Embryonic facial prominence (tissue), 1 donor: ENCODE data around the gene EFNA4.

Source experiments
- DNase-seq: peaks from one replicate; pipeline ENCODE4 v3.0.0-alpha.2; 2016; ENCODE audit errors: extremely low spot score

Gene EFNA4

DNA sequence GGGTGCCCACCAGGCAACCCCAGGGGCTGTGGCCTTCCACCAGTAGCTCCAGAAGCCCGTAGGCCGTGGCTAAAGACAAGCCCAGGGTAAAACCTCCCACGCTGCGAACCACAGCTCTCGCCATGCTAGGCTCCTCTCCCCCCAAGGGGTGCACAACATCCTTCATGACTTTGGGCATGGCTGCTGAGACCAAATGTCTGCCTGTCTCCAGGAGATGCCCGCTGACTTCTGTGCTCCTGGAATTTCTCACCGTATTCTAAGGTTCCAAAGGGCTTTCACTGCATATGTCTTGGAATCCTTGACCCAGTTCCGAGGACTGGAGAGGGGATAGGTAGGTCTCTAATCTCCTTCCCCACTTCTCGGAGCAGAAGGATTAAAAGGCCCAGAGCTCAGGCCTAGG lies 30.0 kb upstream of the EFNA4 start, which contains the start of the genes DCST1 and DCST2:
TSS of gene DCST1 (plus strand) at position 301 of the 400 bp plus-strand sequence. CDS start 213 bp downstream, outside the sequence.
TSS of gene DCST2 (minus strand) at position 258 of the 400 bp plus-strand sequence. CDS start at position 178, 80 bp downstream.
- no peak for DNase-seq

DNA sequence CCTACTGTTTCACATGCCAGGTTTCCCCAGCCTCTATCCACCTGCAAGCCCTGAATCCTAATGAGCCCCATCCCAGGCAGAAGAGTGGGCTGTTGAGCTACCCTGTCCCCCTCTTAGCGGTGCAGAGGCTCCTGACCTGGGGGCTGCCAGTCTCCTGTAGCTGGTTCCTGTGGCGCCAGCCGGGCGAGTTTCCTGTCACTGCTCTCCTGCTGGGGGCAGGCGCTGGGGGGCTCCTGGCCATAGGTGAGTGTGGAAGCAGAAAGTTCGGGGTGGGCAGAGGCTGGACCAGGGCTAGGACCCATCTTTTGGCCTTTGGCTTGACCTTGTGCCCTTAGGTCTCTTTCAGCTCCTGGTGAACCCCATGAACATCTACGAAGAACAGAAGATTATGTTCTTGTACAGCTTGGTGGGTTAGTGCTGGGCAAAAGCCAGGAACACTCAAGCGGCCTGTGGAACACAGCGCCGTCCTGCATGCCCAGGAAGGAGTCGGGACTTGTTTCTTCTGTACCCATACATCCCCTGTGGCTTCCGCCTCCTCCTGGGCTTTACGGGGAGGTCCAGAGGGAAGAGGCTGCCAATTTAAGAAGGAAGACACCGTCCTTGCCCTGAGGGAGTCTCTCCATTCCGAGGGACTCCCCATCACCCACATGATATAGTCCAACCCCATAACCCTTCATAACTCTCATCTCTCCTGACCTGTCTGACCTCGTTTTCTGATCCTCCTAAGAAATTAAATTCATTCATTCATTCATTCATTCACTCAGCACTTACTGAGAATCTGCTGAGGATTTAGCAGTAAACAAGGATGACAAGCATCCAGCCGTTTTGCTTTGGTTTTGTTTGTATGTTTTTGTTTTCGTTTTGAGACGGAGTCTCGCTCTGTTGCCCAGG lies 29.0 kb upstream of the EFNA4 start:
- DNase-seq: no peak

DNA sequence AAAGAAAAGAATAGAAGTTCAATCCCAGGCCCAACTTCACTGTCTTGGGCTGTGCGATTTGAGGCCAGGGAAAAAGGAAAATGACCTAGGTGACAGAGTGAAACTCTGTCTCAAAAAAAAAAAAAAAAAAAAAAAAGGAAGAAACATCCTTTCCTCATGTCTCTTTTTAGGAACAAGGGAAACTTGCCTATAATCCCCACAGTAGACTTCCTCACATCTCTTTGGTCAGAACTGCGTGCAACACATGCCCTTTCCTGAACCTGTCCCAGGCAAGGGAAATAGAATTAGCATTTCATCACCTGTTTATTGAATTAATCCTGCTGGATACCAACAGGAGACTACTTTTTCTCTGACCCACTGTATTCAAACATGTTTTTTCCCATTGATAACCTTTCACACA lies 27.6 kb upstream of the EFNA4 start:
- no peak for DNase-seq

DNA sequence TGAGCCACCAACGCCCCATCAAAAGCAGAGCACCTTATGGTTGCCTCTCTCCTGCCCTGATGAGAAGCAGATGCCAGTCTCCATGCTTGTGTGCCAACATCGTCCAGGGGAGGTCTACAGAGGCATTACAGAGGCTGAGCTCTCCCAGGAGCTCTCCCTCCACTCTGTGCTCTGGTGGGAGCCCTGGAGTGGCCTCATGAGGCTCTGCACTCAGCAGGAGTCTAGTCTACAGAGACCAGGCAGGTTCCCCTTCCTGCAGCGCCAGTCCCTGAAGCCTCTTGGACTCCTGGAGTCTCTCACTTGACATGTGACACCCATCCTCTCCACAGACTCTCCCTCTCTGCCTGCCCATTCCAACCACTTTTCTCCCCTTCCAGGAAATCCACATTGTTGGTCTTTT lies 26.5 kb upstream of the EFNA4 start:
- no peak for DNase-seq

DNA sequence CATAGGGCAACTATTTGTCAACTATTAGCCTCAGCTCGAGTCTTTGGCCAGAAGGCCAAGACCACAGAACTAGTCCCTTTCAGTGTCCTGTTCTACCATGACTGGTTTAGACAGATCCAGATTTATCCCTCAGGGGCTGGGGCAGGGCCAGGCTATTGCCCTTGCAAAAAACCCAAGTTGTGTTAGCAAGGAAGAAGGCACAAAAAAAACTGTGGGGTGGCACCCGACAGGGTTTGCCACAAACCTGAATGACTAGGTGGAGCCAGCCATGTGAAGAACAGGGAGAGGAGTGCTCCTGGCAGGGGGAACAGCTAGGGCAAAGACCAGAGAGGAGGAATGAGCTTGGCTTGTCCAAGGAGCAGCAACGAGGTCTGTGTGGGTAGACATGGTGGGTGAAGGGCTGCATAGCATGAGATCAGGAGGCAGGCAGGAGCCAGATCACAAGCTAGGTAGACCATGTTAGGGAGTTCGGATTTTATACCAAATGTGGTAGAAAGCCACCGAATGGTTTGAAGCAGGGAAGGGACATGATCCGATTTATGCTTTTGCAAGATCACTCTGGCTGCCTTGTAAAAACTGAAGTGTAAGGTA lies 25.6 kb upstream of the EFNA4 start:
- DNase-seq: no peak

DNA sequence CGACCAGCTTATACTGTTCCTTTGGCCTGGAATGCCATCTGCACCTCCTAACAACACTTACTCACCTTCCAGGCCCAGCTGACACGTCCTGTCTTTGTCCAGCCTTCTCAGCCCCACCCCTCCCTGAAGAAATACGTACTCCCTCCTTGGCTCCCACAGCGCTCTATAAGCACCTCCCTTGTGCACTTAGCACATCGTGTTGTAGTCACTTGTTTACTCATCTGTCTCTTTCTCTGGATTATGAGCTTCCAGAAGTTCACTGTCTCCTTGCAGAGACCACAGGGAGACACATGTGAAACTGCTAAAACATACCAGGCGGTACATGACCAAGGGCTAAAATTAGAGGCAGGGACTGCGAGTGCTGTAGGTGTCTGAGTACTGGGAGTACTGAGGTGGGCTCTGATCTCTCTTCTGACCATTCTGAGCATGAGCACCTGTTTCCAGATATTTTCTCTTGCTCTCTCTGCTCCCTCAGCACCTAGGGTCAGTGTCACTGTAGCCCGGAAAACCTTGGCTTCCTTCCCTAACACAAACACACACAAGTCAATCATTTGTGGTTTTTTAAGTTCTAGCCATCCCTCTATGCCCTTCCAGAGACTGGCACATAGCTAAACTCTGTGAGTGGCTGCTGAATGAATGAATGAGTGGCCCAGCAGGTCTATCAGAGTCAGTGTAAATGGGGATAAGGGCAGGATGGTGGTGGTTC lies 24.8 kb upstream of the EFNA4 start:
- DNase-seq: no peak

DNA sequence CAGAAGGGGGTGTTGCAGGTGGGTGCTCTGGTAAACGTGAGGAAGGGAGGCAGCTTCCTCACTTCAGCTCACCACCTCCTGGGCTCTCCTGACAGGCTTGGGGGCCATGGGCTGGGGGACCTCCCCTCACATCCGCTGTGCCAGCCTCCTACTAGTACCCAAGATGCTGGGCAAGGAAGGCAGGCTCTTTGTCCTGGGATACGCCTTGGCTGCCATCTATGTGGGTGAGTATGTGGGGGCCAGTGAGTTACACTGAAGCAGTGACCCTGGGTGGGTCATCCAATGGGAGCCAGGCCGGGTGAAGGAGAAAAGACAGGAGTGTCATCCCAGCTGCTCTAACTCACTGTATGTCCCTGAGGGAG lies 24.3 kb upstream of the EFNA4 start:
- no peak for DNase-seq

DNA sequence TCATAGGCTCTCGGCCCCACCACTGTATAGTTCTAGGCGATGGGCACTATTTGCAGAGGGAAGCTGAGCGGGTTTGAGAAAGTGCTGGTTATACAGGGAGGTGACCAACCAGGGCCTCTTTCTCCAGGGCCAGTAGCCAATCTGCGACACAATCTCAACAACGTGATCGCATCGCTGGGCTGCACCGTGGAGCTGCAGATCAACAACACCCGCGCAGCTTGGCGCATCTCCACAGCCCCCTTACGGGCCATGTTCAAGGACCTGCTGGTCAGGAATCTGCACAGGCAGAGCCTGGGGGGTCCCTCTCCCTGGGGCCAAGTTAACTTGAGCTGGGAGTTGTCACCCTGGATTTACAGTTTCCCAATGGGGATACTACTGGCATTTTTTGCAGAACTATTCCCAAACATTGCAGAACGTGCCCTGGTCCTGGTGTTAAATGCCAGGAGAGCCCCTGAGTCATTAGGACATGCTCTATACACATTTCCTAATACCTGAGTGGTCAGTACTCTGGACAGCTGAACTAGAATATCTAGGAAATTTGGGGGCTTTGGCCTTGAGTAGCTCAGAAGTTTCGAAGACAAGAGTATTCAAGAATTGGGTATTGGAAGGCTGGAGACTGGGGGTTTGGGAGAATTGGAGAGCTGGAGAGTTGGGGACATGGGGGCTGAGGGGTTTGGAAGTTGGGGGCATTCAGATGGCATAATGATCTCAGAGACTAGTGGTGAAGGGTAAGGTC lies 23.0 kb upstream of the EFNA4 start:
- DNase-seq: no peak

DNA sequence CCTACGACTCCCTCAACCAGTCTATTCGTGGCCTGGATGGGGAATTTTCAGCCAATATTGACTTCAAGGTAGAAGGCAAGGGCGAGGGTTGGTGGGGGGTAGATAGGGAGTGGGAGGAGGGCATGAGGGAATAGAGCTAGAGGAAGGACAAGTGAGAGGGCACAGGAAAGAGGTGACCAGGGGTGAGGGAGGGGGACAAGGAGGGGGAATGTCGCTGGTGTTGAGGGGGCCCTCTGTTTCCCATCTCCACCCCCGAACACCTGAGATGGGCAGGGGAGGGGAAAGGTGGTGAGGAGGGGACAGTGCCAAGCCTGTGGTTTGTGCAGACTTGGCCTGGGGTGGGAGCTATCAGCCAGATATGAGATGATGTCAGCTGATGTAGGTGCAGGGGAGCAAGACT lies 20.8 kb upstream of the EFNA4 start:
- DNase-seq: no peak

DNA sequence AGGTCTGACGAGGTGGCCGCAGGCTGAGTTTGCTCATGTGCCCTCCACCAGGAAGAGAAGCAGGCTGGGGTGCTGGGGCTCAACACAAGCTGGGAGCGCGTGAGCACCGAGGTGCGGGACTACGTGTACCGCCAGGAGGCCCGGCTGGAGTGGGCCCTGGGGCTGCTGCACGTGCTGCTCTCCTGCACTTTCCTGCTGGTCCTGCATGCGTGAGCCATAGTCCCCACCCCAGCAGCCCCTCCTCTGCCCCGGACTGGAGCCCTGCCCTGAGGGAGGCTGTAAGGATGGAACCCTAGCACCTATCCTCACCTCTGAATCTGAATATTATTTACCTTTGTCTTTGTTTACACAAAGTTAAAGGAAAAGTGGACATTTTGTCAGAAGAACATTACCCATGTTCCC lies 20.2 kb upstream of the EFNA4 start:
- DNase-seq: no peak

DNA sequence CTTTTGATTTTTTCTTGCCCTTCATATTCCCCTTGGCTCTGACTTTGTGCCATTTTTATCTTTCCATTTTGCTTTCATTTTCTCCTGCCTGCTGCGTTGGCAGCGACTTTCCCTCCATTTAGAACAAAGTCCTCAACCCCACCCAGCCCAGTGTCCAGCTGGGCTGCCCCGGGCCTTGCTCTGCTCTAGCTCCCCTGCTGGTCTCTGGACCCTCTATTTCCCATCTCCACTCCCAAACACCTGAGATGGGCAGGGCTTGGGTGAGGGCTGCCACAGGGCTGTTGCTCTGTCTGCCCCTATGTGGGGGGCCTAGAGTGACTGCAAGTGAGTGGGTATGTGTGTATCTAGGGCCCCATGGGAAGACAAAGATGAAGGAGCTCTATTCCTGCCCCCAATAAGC lies 19.7 kb upstream of the EFNA4 start:
- DNase-seq: no peak

DNA sequence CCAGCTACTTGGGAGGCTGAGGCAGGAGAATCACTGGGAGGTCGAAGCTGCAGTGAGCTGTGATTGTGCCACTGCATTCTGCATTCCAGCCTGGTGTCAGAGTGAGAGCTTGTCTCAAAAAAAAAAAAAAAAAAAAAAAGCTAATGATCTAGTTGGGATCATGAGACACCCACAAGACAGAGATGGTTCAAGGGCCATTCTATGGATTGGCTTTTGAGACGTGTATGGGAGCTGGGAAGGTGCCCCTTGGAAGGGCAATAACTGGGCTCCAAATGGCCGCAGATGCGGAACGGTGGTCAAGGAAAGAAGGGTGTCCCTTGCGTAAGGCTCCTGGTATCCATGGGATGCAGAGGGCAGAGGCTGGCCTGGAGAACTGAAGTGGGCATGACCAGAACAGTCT lies 19.2 kb upstream of the EFNA4 start:
- DNase-seq: no peak

DNA sequence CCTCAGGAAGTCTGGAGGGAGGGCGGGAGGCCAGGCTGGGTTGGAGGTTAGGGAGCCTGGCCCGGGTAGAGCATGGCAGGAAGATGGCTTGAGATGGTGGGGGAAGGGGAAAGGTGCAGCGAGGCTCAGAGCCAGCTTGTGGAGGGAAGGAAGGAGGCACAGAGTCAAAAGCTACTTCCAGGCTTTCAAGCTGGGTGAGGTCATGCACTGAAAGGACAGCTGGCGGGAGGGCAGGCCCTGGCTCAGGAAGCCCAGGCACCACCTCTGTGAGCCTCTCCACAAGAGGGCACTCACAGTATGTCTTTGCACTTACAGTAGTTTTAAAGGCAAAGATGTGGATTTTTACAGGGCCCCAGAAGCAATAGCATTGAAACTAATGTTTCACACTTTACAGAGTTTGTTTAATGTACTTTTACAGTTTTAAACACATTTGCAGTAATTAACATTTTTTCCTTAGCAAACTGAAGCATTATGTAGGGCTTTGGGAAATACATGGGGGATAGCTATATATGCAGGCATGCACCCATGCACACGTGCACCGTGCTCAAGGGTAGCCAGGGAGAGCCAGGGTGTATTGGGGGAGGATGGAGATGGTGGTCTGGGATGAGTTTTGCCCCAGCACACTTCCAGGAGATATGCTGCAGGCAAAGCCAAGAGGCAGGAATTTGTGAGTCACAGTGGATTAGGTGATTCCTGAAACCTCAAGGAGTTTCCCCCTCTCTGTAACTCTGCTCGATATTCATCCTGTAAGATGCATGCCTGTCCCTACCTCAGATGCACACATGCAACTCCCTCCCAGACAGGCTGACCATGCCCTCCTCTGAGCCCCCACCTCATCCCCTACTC lies 18.5 kb upstream of the EFNA4 start:
- DNase-seq: no peak

DNA sequence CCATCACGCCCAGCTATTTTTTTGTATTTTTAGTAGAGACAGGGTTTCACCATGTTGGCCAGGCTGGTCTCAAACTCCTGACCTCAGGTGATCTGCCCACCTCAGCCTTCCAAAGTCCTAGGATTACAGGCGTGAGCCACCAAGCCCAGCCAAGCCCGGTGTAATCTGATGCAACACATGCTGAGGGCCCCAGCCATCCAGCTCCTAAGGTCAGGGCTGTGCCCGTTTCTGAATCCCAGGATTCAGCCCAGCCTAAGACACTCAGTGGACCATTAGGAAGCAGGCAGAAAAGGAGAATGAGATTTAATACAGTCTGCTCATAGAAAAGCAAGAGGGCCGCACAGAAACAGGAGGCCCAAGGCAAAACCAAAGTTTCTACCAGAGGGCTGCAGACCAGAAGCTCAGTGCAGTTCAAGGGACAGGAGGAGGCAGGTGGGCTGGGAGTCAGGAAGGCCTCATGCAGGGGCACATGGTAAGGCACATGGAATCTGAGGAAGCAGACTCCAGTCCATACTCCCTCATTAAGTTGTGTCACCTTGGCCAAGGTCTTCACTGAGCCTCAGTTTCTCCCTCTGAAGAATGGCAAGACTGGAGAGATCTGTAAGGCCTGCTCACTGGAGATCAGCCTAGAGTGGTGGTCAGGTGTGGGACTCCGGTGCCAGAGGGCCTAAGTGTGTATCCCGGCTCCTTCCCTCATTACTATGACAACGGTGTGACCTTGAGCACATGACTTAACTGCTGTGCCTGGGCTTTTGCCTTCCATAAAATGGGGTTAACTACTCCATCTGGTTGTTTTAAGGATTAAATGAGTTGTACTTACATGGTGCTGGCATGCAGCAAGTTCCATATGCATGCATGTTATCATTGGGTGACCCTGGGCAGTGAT lies 14.8 kb upstream of the EFNA4 start:
- no peak for DNase-seq

DNA sequence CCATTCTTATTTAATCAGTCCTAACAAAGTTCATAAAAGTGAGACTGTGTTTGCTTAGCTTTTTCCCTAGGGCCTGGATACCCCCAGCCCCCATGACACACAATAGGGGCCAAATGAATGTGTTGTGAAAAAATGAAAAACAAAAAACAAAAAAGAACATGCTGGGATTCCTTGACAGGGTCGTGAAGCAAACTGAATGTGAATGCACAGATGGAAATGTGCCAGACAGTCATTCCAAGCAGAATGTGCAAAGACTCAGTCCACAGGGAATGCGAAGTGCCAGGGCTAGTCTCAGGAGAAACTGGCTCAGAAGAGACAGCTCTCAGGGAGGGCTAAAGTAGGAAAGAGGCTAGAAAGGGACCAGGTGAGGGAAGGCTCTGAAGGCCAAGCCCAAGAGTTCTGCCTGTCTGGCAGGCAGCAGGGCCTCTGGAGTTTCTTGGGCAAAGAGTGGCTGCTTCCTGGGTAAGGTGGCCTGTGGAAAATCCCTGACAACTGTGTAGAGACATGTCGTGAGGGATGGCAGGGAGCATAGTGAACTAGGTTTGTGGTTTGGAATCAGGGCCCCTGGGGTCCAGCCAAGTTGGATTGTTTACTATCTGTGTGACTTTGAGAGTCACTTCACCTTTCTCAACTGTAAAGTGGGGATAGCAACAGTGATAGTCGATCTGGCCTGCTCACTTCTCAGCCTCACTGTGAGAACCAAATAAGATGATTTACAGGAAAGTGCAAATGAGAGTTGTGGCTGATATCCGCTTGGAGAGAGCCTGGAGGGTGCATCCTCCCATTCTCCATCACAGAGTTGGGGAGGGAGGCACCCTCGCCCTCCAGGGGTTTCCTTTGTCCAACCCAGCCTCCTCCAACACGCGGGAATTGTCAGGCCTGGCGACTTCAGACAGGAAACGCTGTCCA lies 13.6 kb upstream of the EFNA4 start:
- DNase-seq: no peak

DNA sequence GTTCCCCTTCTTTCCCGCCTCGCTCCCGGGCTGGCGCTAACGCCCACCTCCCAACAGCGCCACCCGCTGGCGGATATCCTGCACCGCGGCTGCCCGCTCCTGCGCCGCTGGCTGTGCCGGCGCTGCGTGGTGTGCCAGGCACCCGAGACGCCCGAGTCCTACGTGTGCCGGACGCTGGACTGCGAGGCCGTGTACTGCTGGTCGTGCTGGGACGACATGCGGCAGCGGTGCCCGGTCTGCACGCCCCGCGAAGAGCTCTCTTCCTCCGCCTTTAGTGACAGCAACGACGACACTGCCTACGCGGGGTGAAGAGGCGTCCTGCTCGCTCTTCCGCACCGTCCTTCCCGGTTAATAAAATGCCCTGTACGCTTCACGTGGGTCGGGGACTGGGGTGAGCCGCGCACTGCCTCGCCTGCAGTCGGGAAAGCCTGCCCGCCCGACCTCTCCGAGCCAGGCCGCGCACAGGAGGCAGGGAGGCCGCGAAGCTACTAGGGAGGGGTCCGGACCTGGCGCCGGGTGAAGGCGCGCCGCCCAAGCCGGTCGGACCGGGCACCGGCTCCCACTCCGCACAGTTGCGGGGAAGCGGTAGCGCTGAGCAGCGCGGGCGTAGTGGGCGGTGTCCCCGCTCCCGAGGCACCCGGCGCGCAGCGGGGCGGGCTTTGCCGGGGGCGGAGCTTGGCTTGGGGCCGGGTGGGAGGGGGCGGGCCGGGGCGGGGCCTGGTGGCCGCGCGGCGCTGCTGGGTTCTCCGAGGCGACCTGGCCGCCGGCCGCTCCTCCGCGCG lies 12.8 kb upstream of the EFNA4 start, which contains the start of gene ADAM15:
TSS of gene ADAM15 (plus strand) at position 757 of the 782 bp plus-strand sequence. CDS start 71 bp downstream, outside the sequence.
- no peak for DNase-seq

DNA sequence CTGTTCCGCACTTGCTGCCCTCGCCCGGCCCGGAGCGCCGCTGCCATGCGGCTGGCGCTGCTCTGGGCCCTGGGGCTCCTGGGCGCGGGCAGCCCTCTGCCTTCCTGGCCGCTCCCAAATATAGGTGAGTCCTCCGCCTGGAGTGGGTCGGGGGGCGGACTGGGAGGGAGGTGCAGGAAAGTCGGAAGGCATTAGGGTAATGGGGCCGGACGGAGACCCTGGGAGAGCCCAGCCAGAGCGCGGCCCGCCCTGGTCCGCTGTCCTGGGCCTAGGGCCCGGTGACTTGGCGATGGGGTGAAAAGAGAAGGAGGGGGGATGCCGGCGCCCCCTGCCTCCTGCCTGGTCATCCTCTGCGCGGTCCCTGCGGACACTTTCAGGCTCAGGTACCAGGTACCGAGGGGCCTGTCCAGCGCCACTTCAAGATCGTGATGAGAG lies 12.2 kb upstream of the EFNA4 start:
- DNase-seq: no peak
